ENCODE results near the gene ZNF471.

DNA sequence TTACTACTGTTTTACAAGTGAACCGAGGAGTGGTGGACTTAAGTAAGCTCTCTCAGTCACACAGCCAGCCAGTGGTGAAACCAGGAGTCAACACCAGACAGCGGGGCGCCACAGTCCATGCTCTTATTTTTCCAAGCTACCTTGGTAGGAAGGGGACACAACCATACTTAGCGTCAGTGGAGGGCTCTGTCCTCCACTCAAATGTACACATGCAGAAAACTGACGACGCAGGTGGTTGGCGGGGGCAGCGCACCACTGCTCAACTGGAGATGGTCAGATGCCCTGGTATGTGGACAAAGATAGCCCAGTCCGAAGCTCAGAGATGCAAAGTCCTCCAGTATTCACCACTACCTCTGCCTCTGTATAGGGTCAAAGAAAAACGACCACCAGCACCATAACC is 31.6 kb upstream of the ZNF471 start:
- TF ChIP-seq, protein P1, sequence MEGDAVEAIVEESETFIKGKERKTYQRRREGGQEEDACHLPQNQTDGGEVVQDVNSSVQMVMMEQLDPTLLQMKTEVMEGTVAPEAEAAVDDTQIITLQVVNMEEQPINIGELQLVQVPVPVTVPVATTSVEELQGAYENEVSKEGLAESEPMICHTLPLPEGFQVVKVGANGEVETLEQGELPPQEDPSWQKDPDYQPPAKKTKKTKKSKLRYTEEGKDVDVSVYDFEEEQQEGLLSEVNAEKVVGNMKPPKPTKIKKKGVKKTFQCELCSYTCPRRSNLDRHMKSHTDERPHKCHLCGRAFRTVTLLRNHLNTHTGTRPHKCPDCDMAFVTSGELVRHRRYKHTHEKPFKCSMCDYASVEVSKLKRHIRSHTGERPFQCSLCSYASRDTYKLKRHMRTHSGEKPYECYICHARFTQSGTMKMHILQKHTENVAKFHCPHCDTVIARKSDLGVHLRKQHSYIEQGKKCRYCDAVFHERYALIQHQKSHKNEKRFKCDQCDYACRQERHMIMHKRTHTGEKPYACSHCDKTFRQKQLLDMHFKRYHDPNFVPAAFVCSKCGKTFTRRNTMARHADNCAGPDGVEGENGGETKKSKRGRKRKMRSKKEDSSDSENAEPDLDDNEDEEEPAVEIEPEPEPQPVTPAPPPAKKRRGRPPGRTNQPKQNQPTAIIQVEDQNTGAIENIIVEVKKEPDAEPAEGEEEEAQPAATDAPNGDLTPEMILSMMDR (IDR thresholded peaks at IDR 0.05): no peak
- TF ChIP-seq POLR2AphosphoS5 (IDR thresholded peaks at IDR 0.05) (no peak), POLR2A (IDR thresholded peaks at IDR 0.05) (no peak)

Data from breast epithelium (tissue), 3 donors.